HepG2 (cell line): ENCODE measurements around the gene SCN4B.

Source experiments
- ESRRA ChIP-seq: sonication (generic); formaldehyde crosslinking; IDR thresholded peaks from 2 replicates; pipeline ENCODE4 v1.5.1; 2020; ENCODE audit warnings: mild to moderate bottlenecking, low read depth, missing genetic modification reagents
- ETV6 ChIP-seq: sonication (generic); formaldehyde crosslinking; conservative IDR thresholded peaks from 2 replicates; pipeline ENCODE4 v1.4.0; 2020; ENCODE audit warnings: missing genetic modification reagents

DNA sequence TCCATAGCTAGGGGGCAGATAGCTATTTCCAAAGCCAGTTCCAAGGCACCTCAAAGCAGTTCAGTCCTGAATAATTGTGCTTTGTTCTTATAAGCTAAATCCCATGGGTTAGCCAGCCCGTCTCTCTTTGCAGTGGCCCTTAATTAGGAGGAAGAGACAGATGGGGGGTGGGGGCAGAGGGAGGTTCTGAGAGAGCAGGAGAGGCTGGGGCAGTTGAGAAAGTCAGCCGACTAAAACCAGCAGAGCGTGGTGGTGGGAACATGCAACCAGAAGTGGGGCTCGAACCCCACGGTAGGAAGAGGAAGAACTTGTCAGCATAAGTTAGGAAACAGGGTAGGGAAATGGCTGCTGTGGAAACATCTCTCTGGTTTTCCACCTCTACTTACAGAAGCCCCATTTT lies 10.9 kb upstream of the SCN4B start:
- TF ChIP-seq ESRRA (no peak), ETV6 (CRISPR knock-in tag) (no peak)
